IMR-90 (cell line): ENCODE data around the gene F10. TPM values are rescaled to one million over a fixed set of nuclear protein-coding genes. Genes with fewer than 3 reads are reported as not detected.

Source experiments
- ATAC-seq: fragments of 200-7000 bp; cut with Tn5 transposase; 2 replicates; pipeline ENCODE4 v1.9.1; 2020; ENCODE audit warnings: low read depth, mild to moderate bottlenecking, moderate library complexity
- BruUV-seq: library from RNA; stranded (reverse); fragments of 400-500 nt; replicated peaks from 2 replicates; lab custom pipeline; 2021; lab: Mats Ljungman, UMichigan
- CTCF ChIA-PET: fragments of 300-600 bp; formaldehyde crosslinking; extraction: SDS; loops from one replicate; lab custom pipeline; 2021; ENCODE audit warnings: antibody characterized with exemption; lab: Yijun Ruan, JAX
- POLR2A ChIA-PET: fragments of 300-600 bp; sonication (Branson Sonifier 250); formaldehyde crosslinking; loops from one replicate; lab custom pipeline; 2022; ENCODE audit warnings: antibody characterized with exemption; ENCODE audit not compliant: unreplicated experiment; lab: Charles Lee
- DNase-seq: peaks from one replicate; pipeline ENCODE4 v3.0.0; 2013
- H2AFZ ChIP-seq: replicated peaks from 2 replicates; pipeline ENCODE3; 2013; ENCODE audit warnings: low read length, mild to moderate bottlenecking; ENCODE audit not compliant: poor library complexity
- H2AK5ac ChIP-seq: 2 replicates; pipeline ENCODE4 v1.6.1; 2013; ENCODE audit warnings: low read depth, low read length, inconsistent platforms
- H2AK9ac ChIP-seq: replicated peaks from 2 replicates; pipeline ENCODE3; 2013; ENCODE audit warnings: mild to moderate bottlenecking, low read depth, low read length, moderate library complexity; ENCODE audit not compliant: poor library complexity
- H2BK120ac ChIP-seq: 2 replicates; pipeline ENCODE4 v1.6.1; 2013; ENCODE audit warnings: low read depth, low read length, inconsistent platforms
- H2BK15ac ChIP-seq: 3 replicates; pipeline ENCODE4 v1.6.1; 2013; ENCODE audit warnings: low read depth, low read length, inconsistent platforms
- H2BK20ac ChIP-seq: 2 replicates; pipeline ENCODE4 v1.6.1; 2013; ENCODE audit warnings: low read depth, mild to moderate bottlenecking, inconsistent platforms, low read length, moderate library complexity
- H2BK5ac ChIP-seq: 2 replicates; pipeline ENCODE4 v1.6.1; 2013; ENCODE audit warnings: mild to moderate bottlenecking, low read depth, low read length, inconsistent platforms; ENCODE audit not compliant: poor library complexity, severe bottlenecking
- H3K14ac ChIP-seq: replicated peaks from 2 replicates; pipeline ENCODE4 v1.6.1; 2013; ENCODE audit warnings: low read depth, low read length, inconsistent platforms
- H3K18ac ChIP-seq: 2 replicates; pipeline ENCODE4 v1.6.1; 2013; ENCODE audit warnings: low read depth, low read length, control low read depth
- H3K23ac ChIP-seq: 2 replicates; pipeline ENCODE4 v1.6.1; 2013; ENCODE audit warnings: low read depth, low read length, inconsistent platforms
- H3K27ac ChIP-seq: 2 replicates; pipeline ENCODE4 v1.5.1; 2013; ENCODE audit warnings: mild to moderate bottlenecking, control low read depth, low read length; ENCODE audit not compliant: insufficient read depth
- H3K27me3 ChIP-seq: 2 replicates; pipeline ENCODE4 v1.6.1; 2013; ENCODE audit warnings: low read length; ENCODE audit not compliant: control insufficient read depth, insufficient read depth
- H3K36me3 ChIP-seq: 2 replicates; pipeline ENCODE4 v1.6.1; 2013; ENCODE audit warnings: low read length, mixed read lengths; ENCODE audit not compliant: control insufficient read depth, insufficient read depth
- H3K4ac ChIP-seq: 2 replicates; pipeline ENCODE4 v1.6.1; 2013; ENCODE audit warnings: low read depth, low read length, inconsistent platforms
- H3K4me1 ChIP-seq: 2 replicates; pipeline ENCODE4 v1.6.1; 2013; ENCODE audit warnings: low read length, mixed read lengths; ENCODE audit not compliant: control insufficient read depth, insufficient read depth
- H3K4me2 ChIP-seq: 2 replicates; pipeline ENCODE4 v1.6.1; 2013; ENCODE audit warnings: low read depth, mild to moderate bottlenecking, control low read depth, low read length, moderate library complexity
- H3K4me3 ChIP-seq: 2 replicates; pipeline ENCODE4 v1.5.1; 2013; ENCODE audit warnings: low read depth, mild to moderate bottlenecking, control low read depth, low read length, moderate library complexity; ENCODE audit not compliant: insufficient read depth
- H3K56ac ChIP-seq: 2 replicates; pipeline ENCODE4 v1.6.1; 2013; ENCODE audit warnings: low read length, inconsistent platforms; ENCODE audit not compliant: insufficient read depth; ENCODE audit errors: extremely low read depth
- H3K79me1 ChIP-seq, 2 experiments: 2 replicates each; pipeline ENCODE4 v1.6.1; 2013; ENCODE audit warnings: low read length in 2 of 2, inconsistent platforms in 1 of 2, low read depth in 1 of 2
- H3K9ac ChIP-seq: 2 replicates; pipeline ENCODE4 v1.6.1; 2013; ENCODE audit warnings: low read depth, low read length, control low read depth
- H3K9me1 ChIP-seq: 2 replicates; pipeline ENCODE4 v1.6.1; 2013; ENCODE audit warnings: low read length, inconsistent platforms; ENCODE audit not compliant: insufficient read depth
- H3K9me3 ChIP-seq: 2 replicates; pipeline ENCODE4 v1.6.1; 2013; ENCODE audit warnings: low read length; ENCODE audit not compliant: control insufficient read depth, insufficient read depth
- H4K20me1 ChIP-seq: 2 replicates; pipeline ENCODE4 v1.6.1; 2013; ENCODE audit warnings: low read length, inconsistent platforms; ENCODE audit not compliant: insufficient read depth
- H4K5ac ChIP-seq: 2 replicates; pipeline ENCODE4 v1.6.1; 2013; ENCODE audit warnings: mild to moderate bottlenecking, low read depth, low read length, control low read depth
- H4K8ac ChIP-seq, 2 experiments: 2 replicates each; pipeline ENCODE4 v1.6.1; 2013; ENCODE audit warnings: low read depth in 2 of 2, low read length in 2 of 2, control low read depth in 1 of 2, inconsistent platforms in 1 of 2
- H4K91ac ChIP-seq: 2 replicates; pipeline ENCODE4 v1.6.1; 2013; ENCODE audit warnings: low read depth, low read length, inconsistent platforms; ENCODE audit not compliant: insufficient read depth
- BHLHE40 ChIP-seq: fragments of 150-350 bp; IDR thresholded peaks from 2 replicates; pipeline ENCODE4 v1.6.1; 2016; ENCODE audit warnings: mild to moderate bottlenecking, low read depth, low read length
- CEBPB ChIP-seq: IDR thresholded peaks from 2 replicates; pipeline ENCODE4 v1.6.1; 2012; ENCODE audit warnings: low read depth, low read length, improper control_type of control experiment
- CHD1 ChIP-seq: IDR thresholded peaks from 2 replicates; pipeline ENCODE4 v1.6.1; 2012; ENCODE audit warnings: low read depth, low read length, improper control_type of control experiment
- FOS ChIP-seq: fragments of 150-350 bp; IDR thresholded peaks from 2 replicates; pipeline ENCODE4 v1.6.1; 2016; ENCODE audit warnings: low read depth, low read length
- MAFK ChIP-seq: IDR thresholded peaks from 2 replicates; pipeline ENCODE4 v1.6.1; 2012; ENCODE audit warnings: low read depth, low read length, improper control_type of control experiment
- MAZ ChIP-seq: IDR thresholded peaks from 2 replicates; pipeline ENCODE4 v1.6.1; 2012; ENCODE audit warnings: low read depth, mild to moderate bottlenecking, low read length, improper control_type of control experiment, moderate library complexity, borderline replicate concordance
- MXI1 ChIP-seq: IDR thresholded peaks from 2 replicates; pipeline ENCODE4 v1.6.1; 2012; ENCODE audit warnings: low read depth, mild to moderate bottlenecking, low read length, moderate library complexity, borderline replicate concordance
- NFE2L2 ChIP-seq: fragments of 150-350 bp; IDR thresholded peaks from 2 replicates; pipeline ENCODE4 v1.6.1; 2016; ENCODE audit warnings: low read depth, mild to moderate bottlenecking, low read length
- POLR2A ChIP-seq: IDR thresholded peaks from 2 replicates; pipeline ENCODE4 v1.6.1; 2012; ENCODE audit warnings: mild to moderate bottlenecking, low read depth, low read length
- RAD21 ChIP-seq: IDR thresholded peaks from 2 replicates; pipeline ENCODE4 v1.6.1; 2012; ENCODE audit warnings: low read length, improper control_type of control experiment
- RCOR1 ChIP-seq: IDR thresholded peaks from 2 replicates; pipeline ENCODE4 v1.6.1; 2012; ENCODE audit warnings: mild to moderate bottlenecking, low read length, improper control_type of control experiment; ENCODE audit not compliant: insufficient replicate concordance
- RFX5 ChIP-seq: IDR thresholded peaks from 2 replicates; pipeline ENCODE4 v1.8.0; 2012; ENCODE audit warnings: low read depth, mild to moderate bottlenecking, low read length, moderate library complexity
- SMC3 ChIP-seq: fragments of 150-350 bp; IDR thresholded peaks from 2 replicates; pipeline ENCODE4 v1.6.1; 2016; ENCODE audit warnings: low read depth, mild to moderate bottlenecking, antibody characterized with exemption, low read length, moderate library complexity
- WGBS, 2 experiments: methylation state at CpG; one replicate each; pipeline versions ENCODE4 v1.1.5 to v1.1.7; 2013; ENCODE audit warnings: missing lambda C conversion rate in 2 of 2; ENCODE audit not compliant: insufficient read length in 1 of 2; ENCODE audit errors: extremely low coverage in 2 of 2; 5-methylcytosine and 5-hydroxymethylcytosine counted together
- dilution Hi-C: fragments of 300-500 bp; cut with HindIII; formaldehyde crosslinking; loops from one replicate; pipeline ENCODE4 v1.14.3; 2018; ENCODE audit warnings: low sequenced_read_pairs; ENCODE audit not compliant: unreplicated experiment
- in situ Hi-C: fragments of 300-500 bp; cut with MboI; formaldehyde crosslinking; loops from 3 replicates; pipeline ENCODE4 v1.14.3; 2019; ENCODE audit warnings: low sequenced_read_pairs, inconsistent platforms, mixed read lengths
- intact Hi-C: fragments of 100-400 bp; cut with micrococcal nuclease; formaldehyde crosslinking; loops from 2 replicates; pipeline ENCODE4 v1.10.0; 2022
- polyA plus RNA-seq, 3 experiments: library from polyadenylated mRNA; depleted of rRNA; stranded (reverse); fragments of >200 nt; gene quantifications; 2 replicates each; pipeline ENCODE4 v1.2.3, GENCODE V29; 2012; ENCODE audit warnings: low replicate concordance in 1 of 3
- total RNA-seq: library from RNA; depleted of rRNA; stranded (reverse); fragments of >200 nt; gene quantifications from 2 replicates; pipeline ENCODE4 v1.2.3, GENCODE V29; 2012
- TF ChIP-seq, protein P1 (sequence below): fragments of 150-350 bp; IDR thresholded peaks from 2 replicates; pipeline ENCODE4 v1.6.1; 2016; ENCODE audit warnings: low read depth, mild to moderate bottlenecking, low read length, moderate library complexity, borderline replicate concordance
- TF ChIP-seq, protein P2 (sequence below): fragments of 150-350 bp; IDR thresholded peaks from 2 replicates; pipeline ENCODE4 v1.6.1; 2017; ENCODE audit warnings: mild to moderate bottlenecking, antibody characterized with exemption, low read length, low read depth

The F10 gene
- total and polyA plus RNA-seq, 2 of the 4 experiments (the other 2 are of a cell fraction) = 9.1 to 19.5 TPM

DNA sequence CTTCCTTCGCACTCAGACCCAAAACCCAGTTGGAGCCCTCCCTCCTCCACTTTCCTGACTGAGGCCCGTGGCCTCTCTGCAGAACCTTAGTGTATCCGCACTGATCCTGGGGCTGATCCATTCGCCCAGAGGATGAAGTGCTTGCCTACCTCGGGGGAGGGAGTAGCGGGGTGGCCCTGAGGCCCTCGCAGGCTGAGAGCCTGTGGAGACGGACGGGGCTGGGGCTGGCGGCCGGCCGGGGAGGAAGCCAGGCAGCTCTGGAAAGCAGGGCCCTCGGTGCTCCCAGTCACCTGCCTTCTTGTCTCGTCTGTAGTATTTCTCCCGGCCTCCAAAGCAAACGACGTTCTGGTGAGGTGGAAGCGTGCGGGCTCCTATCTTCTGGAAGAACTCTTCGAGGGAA is 37.1 kb downstream of the F10 start:
- Histone ChIP-seq H2BK5ac (no peak overlapping the region), H2BK15ac (no peak overlapping the region), H3K4me3 (no peak overlapping the region), H2AFZ (no peak overlapping the region), H3K79me1 (no peaks in the 10 kb centered on the region), H2BK20ac (no peak overlapping the region), H3K56ac (no peak overlapping the region), H3K23ac (no peak overlapping the region), H3K27me3 (no peaks in the 10 kb centered on the region), H2AK9ac (no peak overlapping the region), H3K18ac (no peak overlapping the region), H2BK120ac (no peak overlapping the region), H4K5ac (no peak overlapping the region), H3K4ac (no peak overlapping the region), H2AK5ac (no peak overlapping the region), H4K8ac (no peak overlapping the region), H3K27ac (no peak overlapping the region), H3K9me3 (no peaks in the 10 kb centered on the region), H3K4me1 (no peaks in the 10 kb centered on the region; the same call in 1 of the 2 replicates), H4K20me1 (no peaks in the 10 kb centered on the region), H3K9me1 (peaks cover under 1% of the 10 kb centered on the region; the same call in 1 of the 2 replicates), H3K36me3 (no peaks in the 10 kb centered on the region), H4K91ac (no peak overlapping the region), H3K4me2 (no peak overlapping the region), H3K9ac (no peak overlapping the region), H3K14ac (no peak overlapping the region)
- 90% methylated on average over 7 of the region's 20 CpGs; no CpG with 5 or more reads in 1 of the 2 experiments for WGBS, 2 experiments
- ATAC-seq (no peak), DNase-seq (no peak)
- intact Hi-C loops (no loop called here), dilution Hi-C loops (no loop called here), in situ Hi-C loops (no loop called here)
- TF ChIP-seq NFE2L2 = no peak
- TF ChIP-seq BHLHE40 = no peak
- TF ChIP-seq, protein P1, sequence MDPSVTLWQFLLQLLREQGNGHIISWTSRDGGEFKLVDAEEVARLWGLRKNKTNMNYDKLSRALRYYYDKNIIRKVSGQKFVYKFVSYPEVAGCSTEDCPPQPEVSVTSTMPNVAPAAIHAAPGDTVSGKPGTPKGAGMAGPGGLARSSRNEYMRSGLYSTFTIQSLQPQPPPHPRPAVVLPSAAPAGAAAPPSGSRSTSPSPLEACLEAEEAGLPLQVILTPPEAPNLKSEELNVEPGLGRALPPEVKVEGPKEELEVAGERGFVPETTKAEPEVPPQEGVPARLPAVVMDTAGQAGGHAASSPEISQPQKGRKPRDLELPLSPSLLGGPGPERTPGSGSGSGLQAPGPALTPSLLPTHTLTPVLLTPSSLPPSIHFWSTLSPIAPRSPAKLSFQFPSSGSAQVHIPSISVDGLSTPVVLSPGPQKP = no peak
- TF ChIP-seq POLR2A = no peak
- TF ChIP-seq RCOR1 = no peak
- TF ChIP-seq MXI1 = no peak
- TF ChIP-seq FOS = no peak
- no peak for TF ChIP-seq MAZ
- TF ChIP-seq RFX5 = no peak
- no peak for TF ChIP-seq MAFK
- no peak for TF ChIP-seq SMC3
- no peak for TF ChIP-seq CHD1
- TF ChIP-seq CEBPB = no peak
- no peak for TF ChIP-seq RAD21
- TF ChIP-seq, protein P2, sequence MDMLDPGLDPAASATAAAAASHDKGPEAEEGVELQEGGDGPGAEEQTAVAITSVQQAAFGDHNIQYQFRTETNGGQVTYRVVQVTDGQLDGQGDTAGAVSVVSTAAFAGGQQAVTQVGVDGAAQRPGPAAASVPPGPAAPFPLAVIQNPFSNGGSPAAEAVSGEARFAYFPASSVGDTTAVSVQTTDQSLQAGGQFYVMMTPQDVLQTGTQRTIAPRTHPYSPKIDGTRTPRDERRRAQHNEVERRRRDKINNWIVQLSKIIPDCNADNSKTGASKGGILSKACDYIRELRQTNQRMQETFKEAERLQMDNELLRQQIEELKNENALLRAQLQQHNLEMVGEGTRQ = no peak
- POLR2A ChIA-PET = no interaction called here
- no TSS peak for BruUV-seq
- CTCF ChIA-PET = no interaction called here
